HG02798 (cell line): ENCODE data around the gene RNU1-4.
"Not testable (repeated sequence)": the region's sequence is repeated elsewhere in the genome, so short reads cannot be mapped to it uniquely, and the experiment has no call there.

ENCODE experiments used
- ATAC-seq: cut with Tn5 transposase; IDR thresholded peaks from one replicate; pipeline ENCODE4 v1.9.1; 2021; ENCODE audit warnings: mild to moderate bottlenecking; ENCODE audit not compliant: unreplicated experiment, poor library complexity

Gene RNU1-4

DNA sequence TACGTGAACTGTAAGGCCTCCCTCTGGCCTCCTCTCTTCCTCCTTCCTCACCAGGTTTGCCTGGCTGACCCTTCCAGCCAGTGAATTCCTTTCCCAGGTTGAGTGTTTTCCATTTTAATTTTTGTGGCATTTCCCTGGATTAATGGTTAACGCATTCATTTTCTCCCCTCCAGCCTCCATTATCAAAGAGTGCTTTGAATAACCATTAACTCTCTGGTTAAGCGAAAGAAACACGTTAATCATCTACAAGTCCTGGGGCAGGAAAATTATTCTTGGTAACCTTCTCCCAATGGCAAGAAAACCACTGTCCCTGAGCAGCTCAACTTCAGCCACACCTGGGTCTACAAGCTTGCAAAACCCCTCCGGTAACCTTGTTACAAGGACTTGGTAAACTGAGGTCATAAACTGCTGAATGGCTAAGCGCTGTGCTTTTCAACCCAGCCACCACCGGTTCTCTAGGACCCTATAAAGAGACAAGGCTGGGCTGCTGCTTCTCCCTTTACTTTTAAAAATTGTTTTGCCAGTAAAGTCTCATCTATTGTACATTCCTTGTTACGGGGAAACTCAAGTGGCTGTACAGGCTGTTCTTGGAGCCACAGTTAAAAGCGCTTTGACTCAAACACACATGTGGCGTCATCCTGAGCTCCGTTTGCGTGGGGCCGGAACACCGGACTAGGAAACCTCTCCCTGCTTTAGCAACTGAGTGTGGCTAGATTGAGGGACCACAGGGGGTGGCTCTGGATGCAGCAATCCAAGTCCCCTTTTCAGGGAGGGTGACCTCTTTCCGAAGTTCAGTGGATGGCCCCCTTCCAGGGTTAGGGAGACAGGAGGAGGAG lies 24.7 kb downstream of the RNU1-4 start:
- ATAC-seq, result not testable (repeated sequence)

DNA sequence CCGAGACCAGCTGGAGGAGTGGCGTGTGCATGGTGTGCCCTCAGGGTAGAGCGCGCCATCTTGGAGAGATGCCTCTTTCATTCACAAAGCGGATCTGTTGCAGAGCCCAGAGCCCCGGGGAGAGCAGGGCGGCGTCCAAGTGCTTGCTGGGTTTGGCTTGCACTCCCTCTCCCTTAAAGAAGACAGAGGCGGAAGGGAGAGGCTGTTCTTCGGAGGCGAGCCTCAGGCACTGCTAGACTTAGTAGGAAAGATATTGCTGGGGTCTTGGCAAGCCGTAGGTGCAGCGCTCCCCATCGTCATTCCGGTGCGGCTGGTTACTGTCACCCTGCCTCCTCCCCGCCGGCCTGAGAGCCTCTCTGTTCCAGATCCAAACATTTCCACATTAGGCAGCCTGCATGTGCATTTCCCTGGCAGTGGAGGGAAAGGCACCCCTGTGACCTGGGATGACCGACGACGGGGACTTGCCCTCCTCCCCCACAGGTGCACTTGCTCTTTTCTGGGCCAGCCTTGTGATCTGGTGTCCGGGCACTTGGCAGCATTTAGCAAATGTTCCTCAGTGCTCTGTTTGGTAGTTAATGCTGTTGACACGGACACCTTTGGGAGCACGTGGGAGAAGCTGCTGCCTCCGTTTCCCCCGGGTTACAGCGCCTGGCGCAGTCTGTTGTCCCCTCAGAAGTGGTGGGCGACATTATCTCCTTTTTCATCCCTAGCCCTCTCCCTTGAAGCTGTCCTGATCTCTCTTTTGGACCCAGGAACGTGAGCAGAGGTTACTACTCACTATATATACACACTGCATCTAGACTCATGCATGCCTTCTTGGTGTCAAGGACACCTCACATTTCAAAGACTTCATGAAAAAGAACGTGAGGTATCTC lies 25.7 kb downstream of the RNU1-4 start:
- ATAC-seq, result not testable (repeated sequence)

DNA sequence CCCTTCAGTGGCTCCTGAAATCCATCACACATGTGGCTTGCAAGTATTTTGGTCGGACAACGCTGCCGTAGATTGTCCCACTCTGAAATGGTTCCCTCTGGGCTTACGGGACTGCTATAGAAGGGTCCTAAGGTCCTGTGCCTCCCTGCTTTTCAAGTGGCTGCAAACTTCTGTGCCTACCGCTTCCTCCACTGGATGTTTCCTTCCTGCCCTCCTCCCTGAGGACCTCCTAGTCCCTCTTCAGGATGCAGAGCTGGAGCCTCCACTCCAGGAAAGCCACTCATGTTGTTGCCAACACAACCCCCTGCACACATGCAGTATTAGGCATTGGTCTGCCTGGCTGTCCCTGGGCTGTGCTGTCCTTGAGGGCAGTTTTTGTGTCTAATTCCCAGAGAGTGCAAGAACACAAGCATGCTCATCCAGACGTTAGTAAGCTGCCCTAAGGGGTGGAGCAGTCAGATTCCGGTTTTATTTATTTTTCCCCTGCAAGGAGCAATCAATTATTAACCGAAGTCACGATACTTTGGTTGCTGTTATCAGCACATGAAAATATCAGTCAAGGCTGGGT lies 26.5 kb downstream of the RNU1-4 start:
- ATAC-seq, result not testable (repeated sequence)

DNA sequence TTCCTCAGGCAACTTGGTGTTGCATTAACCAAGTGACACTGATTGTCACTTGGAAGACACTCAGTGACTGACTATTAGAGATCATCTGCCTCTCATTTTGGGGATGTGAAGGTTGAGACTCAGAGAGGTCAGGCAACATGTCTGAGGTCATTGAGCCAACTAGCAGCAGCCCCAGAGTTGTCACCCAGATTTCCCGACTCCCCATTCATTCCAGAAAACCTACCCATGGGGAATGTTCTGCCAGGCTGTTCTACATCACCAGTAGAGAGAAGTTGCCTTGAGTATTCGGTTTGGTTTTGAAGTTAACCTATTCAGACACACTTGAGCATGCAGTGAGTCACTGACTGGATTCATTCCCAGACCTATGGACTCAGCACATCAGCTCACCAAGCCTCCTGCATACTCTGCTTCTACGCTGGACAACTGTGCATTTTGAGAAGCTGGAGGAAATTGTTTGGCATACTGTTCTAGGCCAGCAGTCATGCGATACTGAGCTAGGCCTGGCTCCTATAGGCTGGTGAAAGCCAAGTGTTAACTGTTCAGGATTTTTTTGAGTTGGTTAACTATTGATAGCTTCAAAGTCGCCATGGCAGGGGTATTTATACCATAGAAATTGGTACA lies 29.9 kb downstream of the RNU1-4 start:
- not testable (repeated sequence) for ATAC-seq

DNA sequence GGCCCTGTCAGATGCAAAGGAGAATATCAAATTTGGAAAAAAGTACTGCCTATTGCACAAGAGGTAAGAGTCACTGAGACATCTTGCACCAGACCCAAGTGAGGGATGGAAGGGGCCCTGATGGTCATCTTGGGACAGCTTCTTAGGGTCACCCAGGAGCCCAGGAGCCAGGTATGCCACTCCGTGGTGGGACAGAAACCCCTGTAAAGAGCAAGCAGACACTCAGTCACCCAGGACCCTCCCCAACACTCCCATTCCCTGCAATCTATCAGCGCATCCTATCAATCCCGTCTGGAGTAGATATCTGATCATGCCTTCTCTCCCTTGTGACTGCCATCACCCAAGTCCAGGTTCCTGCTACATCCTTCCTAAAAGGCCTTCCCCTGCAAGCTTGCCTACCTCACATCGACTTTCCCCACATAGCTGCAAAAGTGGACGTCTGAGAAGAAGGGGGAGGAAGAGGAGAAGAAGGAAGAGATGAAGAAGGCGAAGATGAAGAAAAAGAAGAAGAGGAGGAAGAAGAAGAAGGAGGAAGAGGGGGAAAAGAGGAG lies 30.7 kb downstream of the RNU1-4 start:
- ATAC-seq, result not testable (repeated sequence)

DNA sequence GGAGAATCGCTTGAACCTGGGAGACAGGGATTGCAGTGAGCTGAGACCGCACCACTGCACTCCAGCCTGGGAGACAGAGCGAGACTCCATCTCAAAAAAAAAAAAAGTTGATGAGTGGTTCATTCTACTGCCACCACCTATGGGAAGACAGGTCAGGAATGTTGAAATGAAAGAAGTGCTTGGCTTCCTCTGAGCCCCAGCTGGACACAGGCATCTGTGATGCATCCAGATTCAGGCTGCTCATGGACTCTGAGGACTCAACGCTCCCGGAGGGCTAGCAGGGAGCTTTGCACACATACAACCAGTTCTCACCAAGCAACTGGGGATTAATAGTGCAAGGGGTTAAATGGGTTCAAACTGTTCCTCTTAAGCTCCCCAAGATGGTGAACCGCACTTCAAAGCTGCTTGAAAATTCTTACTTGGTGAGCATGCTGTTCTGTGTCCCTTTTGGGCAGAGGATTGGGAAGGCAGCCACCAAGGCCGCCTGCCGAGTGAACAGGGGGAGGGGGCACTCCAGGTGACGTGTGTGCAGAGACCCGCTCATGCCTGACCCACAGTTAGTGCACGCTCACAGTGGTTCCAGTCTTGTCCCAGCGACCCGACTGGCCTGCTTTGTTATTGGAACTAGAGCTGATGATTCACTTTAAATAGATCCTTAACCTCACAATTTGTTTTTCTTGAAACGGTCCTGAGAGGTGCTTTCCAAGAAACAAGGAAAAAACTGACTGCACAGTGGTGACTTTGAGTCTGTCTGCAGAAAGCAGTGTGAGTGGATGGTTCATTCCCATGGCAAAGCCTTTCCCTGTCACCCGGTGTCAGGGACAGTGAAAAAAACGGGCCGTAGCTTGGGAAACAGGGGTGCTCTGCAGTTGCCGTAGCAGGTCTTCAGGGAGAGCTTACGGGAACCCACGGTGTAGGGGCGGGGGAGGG lies 32.2 kb downstream of the RNU1-4 start:
- not testable (repeated sequence) for ATAC-seq

DNA sequence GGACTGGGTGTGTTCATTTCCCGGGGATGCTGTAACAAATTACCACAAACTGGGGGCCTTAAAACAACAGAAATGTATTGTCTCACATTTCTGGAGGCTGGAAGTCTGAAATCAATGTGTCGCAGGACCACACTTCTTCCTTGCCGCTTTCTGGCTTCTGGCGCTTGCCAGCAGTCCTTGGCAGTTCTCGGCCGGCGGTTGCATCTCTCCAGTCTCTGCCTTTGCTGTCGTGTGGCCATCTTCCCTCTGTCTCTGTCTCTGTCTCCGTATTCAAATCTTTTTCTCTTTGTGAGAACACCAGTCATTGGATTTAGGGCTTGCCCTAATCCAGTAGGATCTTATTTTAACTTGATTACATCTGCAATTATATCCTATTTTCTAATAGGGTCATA lies 32.9 kb downstream of the RNU1-4 start:
- ATAC-seq, result not testable (repeated sequence)

DNA sequence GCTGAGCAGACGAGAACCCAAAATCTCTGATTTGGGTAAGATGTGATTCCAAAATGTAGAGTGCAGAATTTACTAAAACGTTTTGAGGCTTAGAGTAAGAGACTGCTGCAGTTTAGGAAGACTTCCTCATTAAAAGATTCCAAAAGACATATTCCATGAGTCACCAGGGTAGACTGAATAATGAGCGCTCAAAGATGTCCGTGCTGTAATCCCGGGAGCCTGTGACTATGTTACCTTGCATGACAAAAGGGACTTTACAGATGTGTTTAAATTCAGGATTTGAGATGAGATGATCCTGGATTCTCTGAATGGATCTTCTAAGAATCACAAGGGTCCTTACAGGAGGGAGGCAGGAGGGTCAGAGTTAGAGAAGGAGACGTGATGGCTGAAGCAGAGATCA lies 33.4 kb downstream of the RNU1-4 start:
- not testable (repeated sequence) for ATAC-seq

DNA sequence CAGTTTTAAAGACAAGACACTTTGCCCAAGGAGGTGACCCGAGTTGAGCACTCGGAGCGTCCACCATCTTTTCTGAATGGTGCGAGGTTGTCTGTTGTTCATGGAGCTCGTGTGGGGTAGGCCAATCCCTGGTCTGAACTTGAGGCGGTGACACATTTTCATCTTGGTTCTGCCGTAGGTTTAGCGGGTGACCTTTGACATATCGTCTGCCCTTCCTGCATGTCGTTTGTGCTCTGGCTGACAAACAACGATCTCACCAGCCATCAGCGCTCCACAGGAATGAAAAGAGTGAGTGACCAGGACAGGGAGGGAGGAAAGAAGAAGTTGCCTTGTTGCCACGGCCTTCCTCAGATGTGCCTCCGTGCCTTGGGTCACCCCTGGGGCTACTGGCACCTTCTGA lies 34.5 kb downstream of the RNU1-4 start:
- ATAC-seq, result not testable (repeated sequence)

DNA sequence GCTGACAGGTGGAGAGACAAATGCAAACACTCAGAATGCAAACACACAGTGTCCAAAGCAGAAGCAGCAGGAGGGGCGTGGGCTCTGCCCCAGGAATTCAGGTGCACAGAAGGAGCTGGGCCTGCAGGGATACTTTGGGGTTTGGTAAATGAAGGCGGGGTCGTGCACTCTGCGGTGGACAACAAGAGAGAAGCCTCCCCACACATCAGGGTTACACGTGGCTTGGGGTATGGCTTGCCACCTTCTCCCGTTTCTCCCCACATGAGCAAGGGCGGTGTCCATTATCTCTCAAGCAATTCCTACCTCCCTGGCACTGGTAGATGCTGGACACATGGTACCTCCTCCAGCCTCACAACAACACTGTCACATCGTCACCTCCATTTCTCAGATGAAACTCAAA lies 35.0 kb downstream of the RNU1-4 start:
- not testable (repeated sequence) for ATAC-seq

DNA sequence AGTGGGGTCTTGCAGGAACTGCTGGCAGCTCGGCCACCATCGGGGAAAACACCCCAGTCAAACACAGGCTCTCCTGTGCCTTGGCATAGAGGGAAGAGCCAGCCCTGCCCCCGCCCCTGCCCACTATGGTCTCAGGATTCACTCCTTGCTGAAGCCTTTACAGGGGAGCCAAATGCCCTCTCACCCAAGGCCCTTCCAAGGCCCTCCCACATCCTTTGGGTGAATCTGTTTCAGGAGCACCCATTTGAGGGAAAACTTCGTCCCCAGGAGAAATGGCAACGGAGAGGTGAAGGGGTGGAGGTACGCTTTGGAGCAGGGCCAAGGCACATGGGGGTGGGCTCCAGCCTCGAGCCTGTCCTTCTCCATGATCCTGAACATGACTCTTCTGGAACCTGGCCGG lies 35.9 kb downstream of the RNU1-4 start:
- ATAC-seq, result not testable (repeated sequence)

DNA sequence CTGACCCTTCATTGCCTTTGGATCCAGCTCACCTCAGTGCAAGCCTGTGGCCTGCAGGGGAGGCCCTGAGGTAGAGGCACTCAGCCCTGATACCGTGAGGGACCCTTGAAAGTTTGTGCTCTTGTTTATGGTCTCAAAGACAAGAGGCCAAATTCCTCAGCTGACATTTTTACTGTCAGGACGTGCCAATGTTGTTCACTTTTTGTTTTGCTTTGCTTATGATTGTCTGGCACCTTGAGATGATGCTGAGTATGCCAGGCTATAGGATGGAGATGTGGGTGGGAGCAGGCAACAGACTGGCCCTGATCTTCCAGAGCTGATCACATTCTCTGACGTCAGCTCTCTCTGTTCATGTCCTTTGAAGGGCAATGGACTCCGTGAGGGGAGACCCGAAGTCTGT lies 36.5 kb downstream of the RNU1-4 start:
- not testable (repeated sequence) for ATAC-seq

DNA sequence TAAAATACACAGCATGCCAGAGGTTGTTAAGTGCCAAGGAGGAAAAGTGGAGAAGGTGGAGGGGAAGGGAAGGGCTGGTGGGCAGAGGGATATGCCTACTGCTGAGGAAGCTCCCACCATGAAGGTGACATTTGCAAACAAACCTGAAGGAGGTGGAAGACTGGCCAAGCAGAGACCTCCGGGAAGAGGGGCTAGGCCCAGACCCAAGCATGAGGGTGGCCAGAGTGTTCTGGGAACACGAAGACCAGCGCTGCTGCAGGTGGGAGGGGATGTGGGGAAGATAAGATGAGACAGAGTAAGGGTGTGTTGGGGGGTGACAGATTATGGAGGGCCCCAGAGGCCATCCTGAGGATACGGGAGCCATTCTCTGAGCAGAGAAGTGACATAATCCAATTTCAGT lies 37.5 kb downstream of the RNU1-4 start:
- ATAC-seq, result not testable (repeated sequence)

DNA sequence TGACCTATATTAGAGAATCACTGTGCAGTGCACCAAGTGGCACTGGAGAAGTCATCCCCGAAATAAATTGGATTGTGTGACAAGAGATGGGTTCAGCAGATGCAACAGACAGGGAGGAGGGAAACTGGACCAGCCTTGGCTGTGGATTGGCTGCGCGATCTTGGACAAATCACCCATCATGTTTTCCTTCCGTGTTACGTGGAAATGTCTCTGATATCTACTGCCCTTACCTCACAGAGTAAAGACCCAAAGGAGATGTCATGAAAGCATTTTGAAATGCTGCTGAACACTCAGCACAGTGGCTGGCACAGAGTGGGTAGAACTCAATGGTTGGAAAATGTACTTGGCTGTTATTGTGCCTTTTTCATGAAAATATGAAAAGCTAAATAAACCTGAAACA lies 39.2 kb downstream of the RNU1-4 start:
- ATAC-seq, result not testable (repeated sequence)

DNA sequence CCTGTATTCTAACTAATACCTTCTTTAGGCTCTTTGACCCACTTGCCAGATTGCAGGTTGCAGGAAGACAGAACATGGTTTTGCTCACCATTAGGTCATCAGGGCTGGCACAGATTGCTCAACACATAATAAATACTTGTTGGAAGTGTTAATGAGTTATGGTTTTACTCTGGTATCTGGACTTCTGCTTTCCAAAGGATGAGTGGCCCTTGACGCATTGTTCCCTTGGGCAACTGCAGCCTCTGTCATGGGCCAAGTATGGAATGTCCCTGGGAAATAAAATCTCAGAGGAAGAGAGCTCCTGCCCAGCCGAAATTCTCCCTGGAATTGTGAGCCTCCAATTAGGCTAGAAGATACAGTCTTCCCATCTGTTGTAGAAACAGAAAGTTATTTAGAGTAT lies 40.7 kb downstream of the RNU1-4 start:
- not testable (repeated sequence) for ATAC-seq

DNA sequence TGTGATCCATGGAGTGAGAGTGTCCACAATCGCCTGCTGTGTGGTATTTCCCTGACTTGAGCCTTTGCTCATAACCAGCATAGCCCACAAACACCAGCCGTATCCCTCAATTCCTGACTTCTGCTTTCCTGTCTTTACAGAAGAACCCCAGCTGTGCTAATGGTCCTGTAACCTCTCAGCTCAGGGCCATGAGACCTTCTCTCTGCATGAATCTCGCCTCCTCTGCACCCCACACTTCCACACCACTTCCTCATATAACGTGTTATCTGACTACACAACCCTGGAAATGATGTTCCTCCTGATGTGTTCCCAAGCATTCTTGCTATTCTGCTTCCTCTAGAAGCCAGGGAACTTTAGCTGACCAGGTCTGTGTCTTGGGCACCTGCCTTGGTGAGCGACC lies 41.3 kb downstream of the RNU1-4 start:
- not testable (repeated sequence) for ATAC-seq

DNA sequence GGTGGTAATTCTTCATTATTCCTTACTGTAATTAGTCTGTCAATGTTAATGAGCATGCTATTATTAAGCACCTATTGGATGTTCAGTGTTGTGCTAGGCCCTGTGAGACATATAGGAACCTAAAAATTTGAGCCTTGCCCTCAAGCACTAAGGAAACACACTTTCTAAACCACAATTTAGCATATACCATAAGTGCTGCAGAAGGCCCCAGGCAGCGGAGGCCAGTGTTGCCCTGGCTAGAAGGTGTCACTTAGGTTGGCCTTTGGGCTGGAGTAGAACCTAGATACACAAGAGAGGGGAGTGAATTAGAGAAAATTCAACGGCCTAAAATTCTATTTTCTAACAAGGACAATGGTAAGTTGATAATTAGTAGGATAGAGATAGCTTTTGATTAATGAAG lies 44.6 kb downstream of the RNU1-4 start:
- not testable (repeated sequence) for ATAC-seq

DNA sequence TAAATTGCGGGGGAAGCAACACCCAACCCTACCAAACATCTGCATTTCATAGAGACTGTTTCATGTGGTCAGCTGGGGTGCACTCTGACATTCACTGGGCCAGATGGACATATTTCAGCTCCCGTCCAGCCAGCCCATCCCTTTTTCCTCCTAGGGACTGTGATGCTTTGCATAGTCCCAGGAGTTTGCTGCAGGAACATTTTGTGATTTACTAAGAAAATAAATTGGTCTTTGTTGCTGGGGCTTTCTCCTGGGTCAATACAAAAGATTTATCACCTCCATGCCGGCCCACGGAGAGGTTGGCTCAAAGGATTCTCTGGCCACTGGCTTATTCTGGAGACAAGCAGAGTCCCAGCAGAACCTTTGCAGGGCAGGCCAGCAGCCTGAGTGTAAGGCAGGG lies 46.0 kb downstream of the RNU1-4 start:
- ATAC-seq, result not testable (repeated sequence)

DNA sequence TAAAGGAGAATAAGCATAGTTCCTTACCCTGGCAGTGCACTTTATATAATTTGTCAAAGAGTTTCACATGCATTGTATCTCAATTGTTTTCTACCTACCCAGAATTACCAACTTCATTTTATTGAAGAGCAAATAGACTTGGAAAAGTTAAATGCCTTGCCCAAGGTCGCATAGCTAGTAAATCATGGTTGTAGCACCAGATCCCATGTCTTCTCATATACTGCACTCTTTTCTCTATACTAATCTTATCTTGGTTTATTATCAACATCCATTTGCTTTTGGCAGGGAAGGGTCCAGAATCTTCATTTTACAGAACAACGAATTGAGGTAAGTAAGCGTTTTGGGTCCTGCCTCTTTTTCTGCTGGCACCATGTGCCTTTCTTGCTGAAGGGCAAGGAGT lies 46.9 kb downstream of the RNU1-4 start:
- ATAC-seq, result not testable (repeated sequence)
